Activated CD4-positive, CD25-positive, alpha-beta regulatory T cell treated with anti-CD3 and anti-CD28 coated beads, Interleukin-2, amount 50 U/mL, for 24 hours (primary cell): ENCODE data around the gene PAXIP1.
A peak's percentile ranks its signal among the peaks of the same experiment; 100 is the strongest.

Experiments
- ATAC-seq, 2 donors: fragments of 150-1000 bp; cut with Tn5 transposase; one replicate each; pipeline ENCODE4 v1.10.0; 2021; ENCODE audit warnings: mild to moderate bottlenecking in 1 of 2, moderate library complexity in 1 of 2

Gene PAXIP1

DNA sequence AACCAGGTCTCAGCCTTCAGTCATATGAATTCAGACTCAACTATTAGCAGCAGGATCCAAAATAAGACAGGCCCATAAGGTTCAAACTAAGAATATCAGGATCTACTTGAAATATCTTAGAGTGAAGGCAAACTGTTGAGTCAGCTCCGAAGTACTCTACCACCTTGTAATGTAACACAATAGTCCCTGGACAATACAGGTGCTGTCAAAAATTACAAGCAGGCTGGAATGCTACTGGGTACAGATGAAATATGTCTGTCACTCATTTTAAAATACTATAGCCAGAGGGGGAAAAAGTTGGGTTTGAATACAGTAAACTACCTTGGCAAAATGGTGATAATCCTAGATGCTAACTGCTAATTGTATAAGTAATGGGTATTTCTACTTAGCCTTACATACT, 6.8 kb downstream of the PAXIP1 start:
- ATAC-seq: no peak

DNA sequence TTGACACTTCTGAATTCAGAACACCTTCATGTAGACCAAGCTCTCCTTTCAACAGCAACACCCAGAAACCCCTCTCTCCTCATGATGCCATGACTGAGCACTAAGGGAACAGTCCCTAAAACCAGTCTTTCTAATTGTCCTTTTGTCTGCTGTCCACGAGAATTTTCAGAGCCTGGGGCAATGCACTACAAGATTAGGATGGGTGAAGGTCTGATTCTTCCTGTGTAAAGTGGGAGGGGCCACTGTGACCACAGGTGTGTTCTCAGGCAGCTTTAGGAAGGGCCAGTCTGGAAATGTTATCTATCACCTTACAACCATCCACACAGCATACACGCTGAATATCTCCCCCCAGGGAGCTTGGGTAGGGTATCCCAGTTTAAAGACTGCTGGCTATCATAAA, 7.9 kb downstream of the PAXIP1 start:
- no peak for ATAC-seq

DNA sequence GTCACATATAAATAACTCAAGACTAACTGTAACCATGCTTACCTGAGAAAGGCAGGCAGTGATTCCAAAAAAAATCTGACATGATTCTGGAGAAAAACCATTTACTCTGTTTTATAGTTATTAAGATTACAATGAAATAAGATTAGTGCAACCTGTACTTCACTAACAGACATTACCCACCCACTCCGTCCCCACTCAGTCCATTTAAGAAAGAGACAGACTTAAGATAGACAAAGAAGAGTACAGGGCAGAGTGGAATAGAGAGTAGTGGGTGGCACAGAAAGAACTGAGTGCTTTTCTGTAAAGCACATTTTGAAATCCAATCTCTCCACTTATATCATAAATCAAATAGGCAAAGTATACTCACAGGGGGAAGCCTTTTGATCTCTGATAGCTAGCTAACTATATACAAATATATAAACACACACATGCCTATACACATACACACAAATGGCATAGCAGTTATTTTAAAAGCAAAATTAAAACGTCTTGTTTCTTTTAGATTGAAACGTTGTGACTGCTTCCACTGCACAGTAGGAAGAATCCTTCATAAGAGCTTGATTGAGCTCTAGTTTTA, 11.9 kb downstream of the PAXIP1 start:
- no peak for ATAC-seq

DNA sequence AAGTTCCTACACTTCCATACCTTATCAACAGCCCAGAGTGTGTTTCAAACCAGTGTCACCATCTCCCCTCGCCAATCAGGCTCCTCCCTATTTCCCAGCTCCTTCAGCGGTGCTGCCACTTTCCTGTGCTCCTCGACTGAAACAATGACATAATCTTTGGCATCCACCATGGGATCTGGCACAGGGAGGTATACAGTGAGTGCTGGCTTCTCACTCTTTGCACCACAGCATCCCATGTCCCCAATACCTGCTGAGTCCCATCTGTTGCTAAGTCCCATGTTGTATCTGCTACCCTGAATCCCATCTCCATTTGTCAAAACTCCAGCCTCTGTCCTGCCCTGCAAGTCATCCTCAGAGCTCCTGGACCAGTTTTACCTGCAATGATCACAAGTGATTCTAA, 15.4 kb downstream of the PAXIP1 start:
- ATAC-seq: no peak

DNA sequence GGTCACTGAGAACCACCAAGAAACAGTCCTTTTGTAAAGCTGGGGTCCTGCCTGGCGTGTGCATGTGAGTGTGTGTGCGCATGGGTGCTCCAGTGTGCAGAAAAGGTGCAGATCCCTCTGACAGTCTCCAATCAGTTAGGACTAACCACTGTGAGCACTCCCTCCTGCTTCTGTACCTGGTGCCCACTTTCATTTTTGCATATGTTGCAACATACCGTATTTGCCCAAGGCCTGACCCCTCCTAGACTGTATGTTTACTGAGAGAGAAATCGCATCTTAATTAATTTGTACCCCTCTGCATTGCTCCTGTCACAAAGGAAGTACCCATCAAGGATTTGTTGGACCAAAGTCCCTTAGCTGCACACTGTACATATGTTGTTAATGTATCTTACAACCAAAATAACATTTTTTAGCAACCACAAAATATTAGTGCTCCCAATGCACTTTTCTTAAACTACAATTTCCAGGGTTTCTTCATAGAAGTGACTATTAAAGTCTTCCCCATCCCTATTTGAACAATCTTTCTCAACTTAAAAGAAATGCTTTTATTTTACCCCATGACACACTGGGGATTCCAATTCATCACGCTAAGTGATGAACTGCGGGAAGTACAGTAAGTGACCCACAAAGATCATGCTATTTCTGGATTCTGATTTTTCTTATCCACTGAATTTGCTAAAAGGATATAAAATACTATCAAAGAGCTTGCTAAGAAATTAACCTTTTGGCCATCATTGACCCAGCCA, 16.6 kb downstream of the PAXIP1 start:
- ATAC-seq: no peak

DNA sequence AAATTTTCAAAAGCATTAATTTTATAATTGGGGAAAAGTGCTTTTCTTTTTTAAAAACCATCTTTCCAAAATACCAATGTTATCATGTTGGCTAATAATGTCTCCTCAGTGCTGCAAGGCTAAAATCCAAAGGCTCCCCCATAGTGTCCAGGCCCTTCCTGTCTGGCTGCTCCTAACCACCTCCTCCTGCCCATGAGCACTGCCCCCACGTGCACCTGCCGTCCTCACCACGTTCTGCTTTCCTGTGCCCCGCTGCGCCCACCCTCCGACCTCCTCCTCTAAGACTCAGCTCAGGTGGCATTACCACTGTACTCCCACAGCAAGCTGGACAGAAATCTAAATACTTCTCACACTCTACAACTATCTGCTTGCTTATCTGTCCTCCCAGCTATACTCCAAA, 17.7 kb downstream of the PAXIP1 start:
- no peak for ATAC-seq

DNA sequence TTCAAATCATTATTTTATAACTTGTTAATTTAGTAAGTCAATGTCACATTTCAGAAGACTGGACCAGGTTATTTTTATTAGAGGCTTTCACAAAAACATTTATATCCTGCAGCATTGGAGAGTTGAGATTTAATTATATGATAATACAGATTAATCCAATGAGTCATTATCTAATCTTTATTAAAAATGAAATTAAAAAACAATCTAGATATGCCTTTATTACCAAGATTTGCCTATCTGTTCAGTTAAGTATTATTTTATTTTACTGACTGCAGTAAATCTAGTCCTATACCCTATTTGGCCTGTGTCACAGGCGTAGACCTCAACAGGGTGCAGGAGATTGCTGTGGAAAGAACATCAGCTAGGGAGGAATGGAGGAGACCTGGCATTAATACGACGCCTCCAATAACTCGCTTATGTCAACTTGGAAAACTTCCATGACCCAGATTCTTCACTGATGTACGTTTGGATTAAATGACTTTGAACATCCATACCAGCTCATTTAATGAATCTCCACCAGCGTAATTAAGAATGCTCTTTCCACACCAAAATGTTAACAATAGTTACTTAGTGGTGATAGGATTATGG, 18.2 kb downstream of the PAXIP1 start:
- no peak for ATAC-seq

DNA sequence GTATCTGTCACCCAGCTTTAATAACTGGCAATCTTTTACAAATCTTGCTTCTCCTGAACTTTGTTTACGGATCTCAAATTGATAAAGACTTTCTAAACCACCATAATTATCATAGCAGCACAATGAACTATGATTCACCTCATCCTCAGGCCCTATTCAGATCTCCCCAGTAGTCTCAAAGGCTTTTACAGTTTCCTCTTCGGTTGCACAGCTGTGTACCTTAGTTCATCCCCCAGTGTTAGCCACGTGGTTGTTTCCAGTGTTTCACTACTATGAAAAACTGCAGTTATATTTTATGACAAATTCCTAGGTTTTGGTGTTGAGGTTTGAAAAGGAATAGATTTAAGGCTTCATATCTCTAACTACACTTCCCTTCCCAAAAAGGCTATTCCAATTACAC, 24.9 kb downstream of the PAXIP1 start:
- ATAC-seq: no peak

DNA sequence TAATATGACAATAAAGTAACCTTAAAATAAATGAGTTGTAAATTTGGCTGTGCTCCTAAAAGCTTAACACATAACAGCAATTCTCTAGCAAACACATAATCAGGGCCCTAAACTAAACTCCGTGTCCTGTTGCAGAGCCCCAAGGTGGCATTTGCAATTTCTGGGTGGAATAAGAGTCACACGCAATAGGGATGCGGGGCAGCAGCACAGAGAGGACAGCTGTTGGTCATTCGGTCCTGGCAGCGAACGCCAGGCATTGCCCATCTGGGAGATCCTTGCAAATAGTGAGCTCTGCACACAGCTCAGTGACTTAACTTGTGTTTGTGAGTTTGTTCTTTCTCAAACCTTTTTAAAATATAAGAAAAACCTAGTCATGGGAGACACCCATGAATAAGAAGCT, 25.7 kb downstream of the PAXIP1 start:
- no peak for ATAC-seq

DNA sequence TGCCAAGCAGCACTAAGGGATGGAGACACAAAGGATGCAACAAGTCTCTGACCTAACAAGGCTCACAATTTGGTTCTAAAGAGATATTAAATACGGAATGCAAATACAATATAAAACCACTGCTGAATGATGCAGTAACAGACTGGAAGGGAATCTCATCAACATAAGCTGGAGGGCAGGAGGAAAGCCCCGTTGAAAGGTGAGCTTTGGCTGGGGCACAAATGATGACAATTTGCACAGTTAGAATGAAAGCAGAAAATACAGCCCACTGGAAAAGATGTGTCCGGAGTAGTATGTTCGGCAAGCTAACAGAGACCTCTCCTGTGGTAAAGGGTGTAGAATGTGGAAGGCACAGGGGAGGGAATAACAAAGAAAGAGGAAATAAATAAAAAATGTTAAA, 26.1 kb downstream of the PAXIP1 start:
- ATAC-seq: no peak

DNA sequence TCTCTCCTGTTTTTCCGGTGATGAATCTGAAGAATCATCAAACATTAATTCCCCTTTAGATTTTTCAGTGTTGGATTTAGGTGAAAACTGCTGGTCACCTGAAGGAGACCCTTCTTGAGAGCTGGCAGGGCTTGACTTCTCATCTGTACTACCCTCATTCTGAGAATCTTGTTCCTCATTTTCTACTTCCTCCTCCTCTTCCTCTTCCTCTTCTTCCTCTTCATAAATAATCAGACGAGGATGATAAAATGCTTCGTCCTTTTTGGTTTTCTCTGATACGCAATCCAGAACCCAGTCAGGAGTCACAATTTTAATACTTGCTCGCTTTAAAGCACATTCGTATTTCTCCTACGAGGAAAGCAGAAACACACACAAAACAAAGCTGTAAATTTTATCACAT, 26.9 kb downstream of the PAXIP1 start:
- no peak for ATAC-seq

DNA sequence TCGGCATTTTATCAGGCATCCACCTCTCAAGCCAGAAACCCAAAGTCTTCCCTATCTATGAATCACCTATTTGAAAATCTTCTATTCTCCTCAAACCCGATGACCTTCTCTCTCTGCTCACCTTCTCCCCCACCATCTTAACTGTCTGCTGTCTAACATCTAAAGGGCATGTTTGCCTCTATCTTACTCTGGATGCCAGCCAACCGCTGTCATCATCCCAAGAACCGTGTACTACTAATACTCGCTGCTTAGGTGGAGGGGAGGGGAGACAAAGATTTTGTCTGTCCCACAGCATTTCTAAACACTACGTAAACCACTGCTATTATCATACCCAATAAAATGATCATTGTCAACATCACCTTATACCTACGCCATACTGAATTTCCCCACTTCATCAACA, 29.5 kb downstream of the PAXIP1 start:
- ATAC-seq: no peak

DNA sequence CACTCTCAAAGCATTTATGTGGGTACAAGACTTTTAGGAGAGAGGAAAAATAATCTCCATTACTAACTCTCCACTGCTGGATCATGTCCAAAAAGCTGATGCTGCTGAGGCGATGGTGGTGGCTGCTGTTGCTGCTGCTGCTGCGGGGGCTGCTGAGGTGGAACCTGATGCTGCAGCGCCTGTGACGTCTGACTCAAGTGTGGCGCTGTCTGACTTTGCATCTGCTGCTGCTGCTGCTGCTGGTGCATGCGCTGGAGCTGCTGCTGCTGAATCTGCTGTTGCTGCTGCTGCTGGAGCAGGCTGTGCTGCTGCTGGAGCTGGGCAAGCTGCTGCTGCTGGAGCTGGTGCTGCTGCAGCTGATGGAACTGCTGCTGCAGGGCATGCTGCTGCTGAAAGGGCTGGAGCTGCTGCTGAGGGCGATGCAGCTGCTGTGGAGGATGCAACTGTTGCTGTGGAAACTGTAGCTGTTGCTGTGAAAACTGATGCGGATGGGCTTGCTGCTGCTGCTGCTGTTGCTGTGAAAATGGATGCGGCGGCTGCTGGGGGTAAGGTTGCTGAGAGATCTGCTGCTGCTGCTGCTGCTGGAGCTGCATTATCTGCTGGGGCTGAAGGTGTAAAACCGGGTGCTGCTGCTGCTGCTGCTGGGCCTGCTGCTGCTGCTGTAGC, 34.5 kb downstream of the PAXIP1 start:
- no peak for ATAC-seq

DNA sequence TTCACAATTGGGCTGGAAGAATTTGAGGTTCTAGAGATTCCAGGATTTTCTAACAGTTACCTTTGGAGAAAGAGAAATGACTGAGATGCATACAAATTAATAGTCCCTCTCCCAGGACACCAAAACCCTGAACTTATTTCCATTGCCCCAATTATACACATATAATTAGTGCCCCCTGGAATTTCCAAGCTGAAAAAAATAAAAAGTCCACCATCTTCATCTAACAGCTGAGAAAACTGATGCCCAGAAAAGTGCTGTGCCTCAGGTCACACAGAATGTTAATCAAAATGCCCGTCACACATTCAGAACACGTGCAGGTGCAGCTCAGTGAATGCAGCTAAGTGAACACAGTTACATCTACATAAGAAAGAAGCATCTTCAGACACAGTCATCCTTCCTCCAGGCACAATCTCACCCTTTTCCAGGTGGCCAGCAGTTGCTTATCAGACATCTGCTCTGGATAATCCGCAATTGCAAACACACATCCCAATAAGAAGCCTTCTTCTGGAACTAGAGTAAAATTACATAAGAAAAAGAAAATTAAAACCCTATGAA, 35.4 kb downstream of the PAXIP1 start:
- no peak for ATAC-seq

DNA sequence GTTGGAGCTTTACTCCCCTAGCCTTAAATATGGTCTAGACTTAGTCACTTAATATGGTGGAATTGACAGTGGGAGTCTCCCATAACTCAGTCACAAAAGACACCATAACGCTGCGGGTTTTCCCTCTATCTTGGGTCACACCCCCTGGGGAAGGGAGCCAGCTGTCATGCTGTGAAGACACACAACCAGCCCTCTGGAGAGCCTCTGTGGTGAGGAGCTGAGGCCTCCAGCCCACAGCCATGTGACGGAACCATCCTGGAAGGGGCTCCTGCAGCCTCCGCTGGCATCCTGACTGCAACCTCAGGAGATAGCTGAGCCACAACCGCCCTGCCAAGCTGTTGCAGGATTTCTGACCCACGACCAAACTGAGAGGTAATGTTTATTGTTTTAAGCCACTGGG, 37.9 kb downstream of the PAXIP1 start:
- ATAC-seq: no peak

DNA sequence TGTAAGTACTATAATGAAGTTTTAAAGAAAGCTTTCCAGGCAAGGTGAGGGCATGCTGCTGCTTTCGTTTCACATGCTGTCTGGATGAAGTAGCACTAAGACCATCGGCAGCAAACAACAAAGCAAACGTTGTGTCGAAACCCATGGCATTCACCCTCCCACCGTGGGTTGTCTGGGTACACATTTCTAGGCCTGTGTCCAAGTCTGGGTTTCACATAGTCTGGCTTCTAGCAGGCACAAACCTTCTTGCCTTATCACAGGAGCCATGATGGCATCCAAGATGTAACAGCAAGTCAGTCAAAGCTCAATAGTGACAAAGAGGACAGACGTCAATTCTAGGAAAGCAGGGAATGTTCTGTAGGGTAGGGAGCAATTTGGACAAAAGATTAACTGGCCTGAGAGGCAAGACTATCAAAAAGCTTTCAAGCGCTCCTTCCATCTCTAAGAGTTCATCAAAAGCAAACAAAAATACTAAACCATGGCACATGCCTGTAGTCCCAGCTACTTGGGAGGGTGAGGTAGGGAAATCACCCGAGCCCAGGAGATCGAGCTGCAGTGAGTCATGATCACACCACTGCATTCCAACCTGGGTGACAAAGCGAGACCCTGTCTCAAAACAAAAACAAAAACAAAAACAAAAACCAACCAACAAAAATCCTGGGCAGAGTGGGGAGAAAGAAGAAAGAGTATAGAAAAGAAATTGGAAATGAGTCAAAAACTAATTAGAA, 42.7 kb downstream of the PAXIP1 start:
- no peak for ATAC-seq

DNA sequence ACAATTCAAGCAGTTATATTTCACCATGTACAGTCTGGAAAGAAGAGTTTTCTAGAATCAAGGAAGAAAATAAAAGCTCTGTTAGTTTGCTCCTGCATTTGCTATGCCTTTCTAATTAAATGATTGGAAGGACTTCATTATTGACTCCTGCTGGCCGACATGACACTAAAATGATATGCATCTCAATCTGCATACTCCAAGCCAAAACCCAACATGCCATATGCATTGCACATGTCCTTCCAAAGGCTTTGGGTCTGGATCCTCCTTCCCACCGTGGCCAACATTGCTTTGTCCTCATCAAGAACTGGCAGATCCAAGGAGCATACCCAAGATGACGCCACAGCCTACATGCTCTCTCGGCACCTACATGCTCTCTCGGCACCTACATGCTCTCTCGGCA, 46.5 kb downstream of the PAXIP1 start:
- no peak for ATAC-seq

DNA sequence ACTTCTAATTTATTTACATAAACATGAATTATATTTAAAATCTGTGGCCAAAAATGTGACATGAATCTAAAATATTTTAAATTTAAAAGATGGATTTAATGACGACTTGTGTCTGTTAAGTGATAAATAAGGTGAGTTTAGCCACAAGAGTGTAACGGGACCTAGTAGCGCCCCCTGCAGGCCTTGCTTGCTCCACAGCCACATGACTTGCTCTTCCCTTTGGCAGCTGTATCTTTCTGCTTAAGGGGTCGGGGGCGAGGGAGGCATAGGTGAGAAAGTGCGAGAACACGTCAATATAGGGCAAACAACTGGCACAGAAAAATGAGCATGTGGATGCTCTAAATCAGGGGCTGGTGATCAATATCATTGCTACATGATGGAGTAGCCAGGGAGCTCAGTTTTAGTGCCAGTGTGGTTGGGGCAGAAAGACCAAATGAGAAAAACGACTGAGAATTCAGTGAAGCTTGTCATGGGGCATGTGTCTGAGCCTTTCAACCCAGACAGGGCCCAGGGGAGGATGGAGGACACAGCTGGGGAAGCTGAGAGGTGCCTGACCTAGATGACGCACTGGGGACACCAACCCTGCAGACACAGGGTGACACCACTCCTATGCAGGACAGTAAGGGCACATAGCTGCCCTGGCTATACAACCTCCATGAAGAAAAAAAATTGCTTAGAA, 49.8 kb downstream of the PAXIP1 start:
- ATAC-seq: peak in 1 of 2 donors; percentile 56

DNA sequence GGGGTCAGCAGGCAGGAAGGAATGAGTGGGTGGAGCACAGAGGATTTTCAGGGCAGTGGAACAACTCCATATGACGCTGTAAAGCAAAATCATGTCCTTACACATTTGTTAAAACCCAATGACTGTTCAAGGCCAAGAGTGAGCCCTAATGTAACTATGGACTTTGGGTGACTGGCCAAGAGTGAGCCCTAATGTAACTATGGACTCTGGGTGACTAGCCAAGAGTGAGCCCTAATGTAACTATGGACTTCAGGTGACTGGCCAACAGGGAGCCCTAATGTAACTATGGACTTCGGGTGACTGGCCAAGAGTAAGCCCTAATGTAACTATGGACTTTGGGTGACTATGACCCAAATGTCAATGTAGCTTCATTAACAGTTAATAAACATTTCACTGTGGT, 52.0 kb downstream of the PAXIP1 start:
- ATAC-seq: no peak

DNA sequence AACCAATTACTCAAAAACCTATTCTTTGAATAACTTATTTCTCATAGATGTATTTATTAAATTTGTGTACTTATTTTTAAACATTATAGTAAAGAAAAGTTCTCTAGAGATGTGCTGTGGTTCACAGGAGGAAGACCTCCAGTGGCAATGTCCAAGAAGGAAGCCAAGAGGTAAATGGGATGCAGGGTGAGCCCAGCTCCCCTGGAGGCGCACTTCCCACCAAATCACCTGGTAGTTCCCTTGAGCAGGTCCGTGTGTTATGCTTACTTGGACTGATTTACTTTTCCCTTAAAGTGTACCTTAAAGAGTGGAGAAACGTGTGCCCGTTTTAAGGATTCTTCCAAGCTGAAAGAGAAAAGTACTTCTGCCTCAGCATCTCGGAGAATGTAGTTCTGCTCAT, 55.3 kb downstream of the PAXIP1 start:
- ATAC-seq: no peak

DNA sequence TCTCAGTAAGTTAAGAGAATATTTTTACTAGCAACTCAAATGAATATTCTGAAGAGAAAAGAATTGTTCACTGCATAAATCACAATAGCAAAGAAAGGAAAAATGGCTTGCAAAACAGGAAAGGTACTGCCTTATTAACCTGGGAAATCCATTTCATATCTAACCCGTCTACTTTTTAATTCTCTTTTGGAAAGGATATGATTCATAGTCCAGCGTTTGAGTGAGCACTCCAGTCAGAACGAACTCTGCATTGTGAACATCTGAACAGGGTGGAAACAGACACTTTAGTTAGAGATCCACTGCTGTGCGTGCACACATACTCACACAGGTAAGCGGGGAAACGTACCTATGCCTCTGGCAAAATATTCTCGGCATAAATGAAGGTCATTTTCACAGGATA, 56.8 kb downstream of the PAXIP1 start:
- no peak for ATAC-seq

DNA sequence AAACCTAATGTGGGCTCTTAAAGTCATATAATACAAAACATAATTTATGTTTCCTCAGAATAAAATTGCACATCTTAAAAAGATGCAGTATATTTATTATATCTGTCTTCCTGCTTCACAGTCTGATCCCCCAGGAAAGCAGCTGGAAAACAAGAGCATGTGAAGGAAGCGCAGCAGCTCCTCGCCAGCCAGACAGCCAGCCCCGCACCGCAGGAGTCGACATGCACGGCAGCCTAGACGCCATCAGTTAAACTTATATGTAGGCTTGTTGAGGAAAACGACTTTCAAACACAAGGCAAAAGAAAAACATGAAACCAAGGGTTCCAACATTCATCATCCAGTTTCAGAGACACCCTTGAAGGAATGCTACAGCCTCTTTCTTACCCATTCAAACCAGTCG, 59.0 kb downstream of the PAXIP1 start:
- no peak for ATAC-seq
